DMS53 treated with DMSO at 0.1 percent for 48 hours (cell line): Measurements from ENCODE around the gene PRLH.
"Not testable (repeated sequence)": the region's sequence is repeated elsewhere in the genome, so short reads cannot be mapped to it uniquely, and the experiment has no call there.

Source experiments
- DNase-seq: peaks from one replicate; lab custom pipeline; 2025; ENCODE audit not compliant: unreplicated experiment; lab: John Stamatoyannopoulos, UW

Gene PRLH

GRCh38 chr2:237599465-237600110 is 33.2 kb downstream of the PRLH start:
- DNase-seq: no peak

DNA sequence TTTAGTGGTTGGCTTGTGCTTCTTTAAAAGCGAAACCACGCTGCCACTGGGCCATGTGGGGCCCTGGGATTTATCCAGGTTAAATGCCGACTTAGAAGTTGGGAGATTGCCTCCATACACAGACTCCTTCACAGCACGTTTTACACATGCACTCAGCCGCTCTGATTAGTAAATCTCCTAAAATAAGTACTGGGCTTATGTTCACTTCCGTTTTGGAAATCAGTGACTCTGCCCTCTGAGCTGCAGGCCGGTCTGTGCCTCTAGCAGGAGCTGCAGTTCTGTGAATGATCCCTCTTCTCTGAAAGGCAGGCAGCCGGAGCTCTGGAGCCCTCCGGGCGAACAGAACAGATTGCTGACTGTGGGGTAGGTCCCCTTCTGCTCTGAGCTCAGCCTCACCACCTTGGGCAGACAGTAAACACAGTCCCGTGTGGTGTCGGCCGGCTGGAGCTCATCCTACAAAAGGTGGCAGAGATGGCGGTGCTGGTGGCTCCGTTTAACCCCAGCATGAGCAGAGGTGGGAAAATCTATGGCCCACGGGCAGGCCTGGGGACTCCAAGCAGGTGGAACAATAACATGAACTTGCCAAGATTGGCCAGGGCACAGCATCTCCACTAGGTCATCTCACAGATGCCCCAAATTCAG is 34.0 kb downstream of the PRLH start:
- no peak for DNase-seq

GRCh38 chr2:237601453-237602116 is 35.2 kb downstream of the PRLH start:
- no peak for DNase-seq

- DNase-seq: no peak
Measured at GRCh38 chr2:237602409-237602808, 36.0 kb downstream of the PRLH start.

DNA sequence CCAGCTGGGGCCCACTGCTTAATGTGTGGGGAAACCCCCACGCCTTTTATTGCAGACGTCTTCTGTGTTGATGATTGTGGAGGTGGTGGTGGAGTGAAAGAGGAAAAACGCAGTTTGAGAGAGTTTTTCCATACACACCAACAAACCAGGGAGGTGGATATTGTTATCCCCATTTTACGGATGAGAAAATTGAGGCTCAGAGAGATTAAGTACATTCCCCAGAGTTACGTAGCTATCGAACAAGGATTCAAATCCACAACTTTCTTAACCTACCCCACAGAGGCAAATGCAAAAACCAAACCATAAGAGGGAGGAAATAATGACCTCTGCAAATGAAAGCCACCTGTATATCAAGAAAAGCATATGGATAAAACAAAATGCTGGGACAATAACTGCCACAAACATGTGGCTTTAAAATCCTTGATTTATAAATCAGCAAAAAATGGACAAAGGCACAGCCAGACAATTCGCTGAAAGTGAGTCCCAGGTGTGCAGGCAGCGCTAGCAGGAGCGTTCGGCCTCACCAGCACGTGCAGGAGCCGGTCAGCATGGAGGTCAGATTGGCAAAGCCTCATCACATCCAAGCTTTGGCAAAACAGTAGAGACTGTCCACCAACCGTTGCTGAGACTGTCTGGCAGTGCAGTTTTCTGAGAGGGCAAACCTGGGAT is 36.8 kb downstream of the PRLH start:
- no peak for DNase-seq

DNA sequence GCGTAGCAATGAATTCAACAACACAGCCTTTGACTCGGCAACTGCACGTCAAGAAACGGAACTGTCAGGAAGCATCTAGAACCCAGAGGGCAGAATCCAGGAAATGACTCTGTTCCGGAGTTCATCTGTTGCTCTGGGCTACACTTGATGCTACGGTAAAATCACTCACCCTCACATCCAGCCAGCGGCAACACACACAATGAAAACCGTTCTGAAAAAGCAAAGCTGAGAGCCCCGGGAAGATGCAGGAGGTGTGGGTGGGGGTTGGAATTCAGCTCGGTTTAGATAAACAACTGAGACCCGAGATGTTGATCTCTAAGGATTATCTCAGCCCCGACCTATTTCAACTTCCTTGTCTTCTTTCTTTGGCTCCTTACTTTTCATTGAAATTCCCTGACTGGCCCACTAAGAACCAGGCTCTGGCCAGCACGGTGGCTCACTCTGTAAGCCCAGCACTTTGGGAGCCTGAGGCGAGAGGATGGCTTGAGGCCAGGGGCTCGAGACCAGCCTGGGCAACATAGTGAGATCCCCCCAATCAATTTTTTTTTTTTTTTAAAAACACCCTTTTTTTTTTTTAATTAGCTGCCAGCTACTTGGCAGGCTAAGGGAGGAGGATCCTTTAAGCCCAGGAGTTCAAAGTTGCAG is 37.5 kb downstream of the PRLH start:
- DNase-seq: no peak

- DNase-seq: no peak
Measured at GRCh38 chr2:237604391-237604790, 38.0 kb downstream of the PRLH start.

- no peak for DNase-seq
Measured at GRCh38 chr2:237604960-237605359, 38.6 kb downstream of the PRLH start.

- DNase-seq: not testable (repeated sequence)
Measured at GRCh38 chr2:237606522-237606921, 40.1 kb downstream of the PRLH start.

DNA sequence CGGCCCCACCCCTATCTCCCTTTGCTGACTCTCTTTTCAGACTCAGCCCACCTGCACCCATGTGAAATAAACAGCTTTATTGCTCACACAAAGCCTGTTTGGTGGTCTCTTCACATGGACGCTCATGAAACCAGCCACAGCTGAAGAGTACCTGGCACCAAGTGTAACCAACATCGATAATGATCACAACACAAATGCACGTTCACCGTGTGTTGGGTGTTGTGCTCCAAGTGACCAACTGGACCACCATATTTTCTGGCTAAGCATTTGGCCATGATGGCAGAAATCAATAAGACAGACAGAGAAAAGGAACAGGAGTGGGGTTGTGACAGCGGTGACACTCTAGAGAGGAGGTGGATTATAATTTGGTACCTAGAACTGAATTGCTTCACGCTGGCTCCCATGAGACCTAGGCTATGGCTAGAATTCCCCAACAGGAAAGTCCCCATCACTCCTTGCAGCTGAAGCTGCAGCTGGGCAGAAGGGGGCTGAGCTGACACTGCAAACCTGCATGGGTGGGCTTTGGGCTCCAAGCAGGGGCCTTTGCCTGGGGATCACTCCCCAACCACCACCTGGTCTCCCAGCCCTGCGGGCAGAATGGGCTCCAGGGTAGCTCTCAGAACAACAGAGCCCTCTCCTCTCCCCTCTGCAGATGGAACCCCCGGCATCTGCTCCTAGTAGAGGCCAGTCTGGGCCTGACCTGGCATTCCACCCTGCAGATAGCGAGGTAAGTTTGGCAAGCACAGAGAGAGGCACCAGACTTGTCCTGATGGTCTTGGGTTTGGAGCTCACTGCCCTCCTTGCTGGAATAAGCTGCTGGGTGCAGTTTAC is 46.4 kb downstream of the PRLH start:
- no peak for DNase-seq

DNA sequence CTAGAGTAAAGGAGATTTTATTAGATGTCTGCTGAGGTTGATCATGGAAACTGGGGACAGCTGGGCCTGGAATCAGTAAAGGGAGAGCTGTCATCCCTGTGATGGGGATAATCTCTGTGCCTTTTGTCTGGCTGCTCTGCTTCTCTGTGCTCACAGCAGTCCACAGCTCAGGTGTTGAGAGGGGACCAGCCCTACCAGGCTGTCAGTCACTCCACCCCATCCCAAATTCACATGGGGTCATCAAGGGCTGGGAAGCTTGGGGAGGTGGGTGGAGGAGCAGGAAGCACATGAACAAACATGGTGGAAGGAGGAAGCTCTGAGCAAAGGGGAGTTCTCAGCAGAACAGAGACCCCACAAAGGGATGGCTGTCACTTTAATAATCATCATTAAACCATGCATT is 47.3 kb downstream of the PRLH start:
- no peak for DNase-seq

DNA sequence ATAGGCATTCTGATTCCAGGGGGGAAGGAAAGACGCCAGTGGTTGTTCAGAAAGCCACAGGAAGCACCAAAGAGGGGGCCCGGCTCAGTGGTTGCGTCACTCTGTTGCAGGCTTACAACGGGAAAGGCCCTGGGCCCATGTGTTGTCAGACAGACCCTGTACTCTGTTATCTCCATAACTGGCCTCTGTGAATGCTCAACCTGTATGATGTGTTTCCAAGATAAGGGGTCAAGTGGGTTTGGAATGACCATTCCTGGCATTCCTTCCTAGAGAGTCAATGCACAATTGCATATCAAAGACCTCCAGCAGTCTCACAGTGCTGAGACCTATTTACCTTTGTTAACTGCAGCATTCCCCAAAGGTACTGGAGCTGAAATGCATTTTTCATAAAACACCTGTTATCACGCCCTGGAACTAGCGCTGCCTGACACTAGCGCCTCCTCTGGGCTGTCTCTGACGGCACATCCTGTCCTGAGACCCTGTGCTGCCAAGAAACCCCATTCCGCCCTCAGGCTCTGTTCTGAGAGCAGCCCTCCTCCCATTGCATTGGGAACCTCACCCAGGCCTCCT is 47.9 kb downstream of the PRLH start:
- no peak for DNase-seq

- no peak for DNase-seq
Measured at GRCh38 chr2:237615631-237616249, 49.4 kb downstream of the PRLH start.

- DNase-seq: no peak
Measured at GRCh38 chr2:237616373-237616733, 50.0 kb downstream of the PRLH start.
